GM12801 (cell line): ENCODE data around the gene TFDP1.

ENCODE experiments used
- TF ChIP-seq, protein P1 (sequence below): IDR thresholded peaks from one replicate; pipeline ENCODE4 v1.5.1; 2011; ENCODE audit warnings: control low read depth; ENCODE audit not compliant: insufficient read length; ENCODE audit errors: extremely low read depth

The TFDP1 gene

GRCh38 chr13:113664751-113665596, 80.4 kb downstream of the TFDP1 start:
- TF ChIP-seq, protein P1, sequence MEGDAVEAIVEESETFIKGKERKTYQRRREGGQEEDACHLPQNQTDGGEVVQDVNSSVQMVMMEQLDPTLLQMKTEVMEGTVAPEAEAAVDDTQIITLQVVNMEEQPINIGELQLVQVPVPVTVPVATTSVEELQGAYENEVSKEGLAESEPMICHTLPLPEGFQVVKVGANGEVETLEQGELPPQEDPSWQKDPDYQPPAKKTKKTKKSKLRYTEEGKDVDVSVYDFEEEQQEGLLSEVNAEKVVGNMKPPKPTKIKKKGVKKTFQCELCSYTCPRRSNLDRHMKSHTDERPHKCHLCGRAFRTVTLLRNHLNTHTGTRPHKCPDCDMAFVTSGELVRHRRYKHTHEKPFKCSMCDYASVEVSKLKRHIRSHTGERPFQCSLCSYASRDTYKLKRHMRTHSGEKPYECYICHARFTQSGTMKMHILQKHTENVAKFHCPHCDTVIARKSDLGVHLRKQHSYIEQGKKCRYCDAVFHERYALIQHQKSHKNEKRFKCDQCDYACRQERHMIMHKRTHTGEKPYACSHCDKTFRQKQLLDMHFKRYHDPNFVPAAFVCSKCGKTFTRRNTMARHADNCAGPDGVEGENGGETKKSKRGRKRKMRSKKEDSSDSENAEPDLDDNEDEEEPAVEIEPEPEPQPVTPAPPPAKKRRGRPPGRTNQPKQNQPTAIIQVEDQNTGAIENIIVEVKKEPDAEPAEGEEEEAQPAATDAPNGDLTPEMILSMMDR: no peak

DNA sequence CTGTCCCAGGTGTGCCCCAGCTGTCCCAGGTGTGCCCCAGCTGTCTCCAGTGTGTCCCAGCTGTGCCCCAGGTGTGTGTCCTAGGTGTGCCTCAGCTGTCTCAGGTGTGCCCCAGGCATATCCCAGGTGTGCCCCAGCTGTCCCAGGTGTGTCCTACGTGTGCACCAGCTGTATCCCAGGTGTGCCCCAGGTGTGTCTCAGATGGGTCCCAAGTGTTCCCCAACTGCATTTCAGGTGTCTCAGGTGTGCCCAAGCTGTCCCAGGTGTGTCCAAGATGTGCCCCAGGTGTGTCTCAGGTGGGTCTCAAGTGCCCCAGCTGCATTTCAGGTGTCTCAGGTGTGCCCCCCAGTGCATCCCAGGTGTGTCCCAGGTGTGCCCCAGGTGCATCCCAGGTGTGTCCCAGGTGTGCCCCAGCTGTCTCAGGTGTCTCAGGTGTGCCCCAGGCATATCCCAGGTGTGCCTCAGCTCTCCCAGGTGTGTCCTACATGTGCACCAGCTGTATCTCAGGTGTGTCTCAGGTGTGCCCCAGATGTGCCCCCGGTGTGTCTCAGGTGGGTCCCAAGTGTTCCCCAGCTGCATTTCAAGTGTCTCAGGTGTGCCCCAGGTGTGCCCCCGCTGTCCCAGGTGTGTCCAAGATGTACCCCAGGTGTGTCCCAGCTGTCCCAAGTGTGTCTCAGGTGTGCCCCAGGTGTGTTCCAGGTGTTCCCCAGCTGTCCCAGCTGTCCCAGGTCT, 81.2 kb downstream of the TFDP1 start:
- TF ChIP-seq, protein P1: no peak

- TF ChIP-seq, protein P1: no peak
Measured at GRCh38 chr13:113666329-113666670, 81.7 kb downstream of the TFDP1 start.

DNA sequence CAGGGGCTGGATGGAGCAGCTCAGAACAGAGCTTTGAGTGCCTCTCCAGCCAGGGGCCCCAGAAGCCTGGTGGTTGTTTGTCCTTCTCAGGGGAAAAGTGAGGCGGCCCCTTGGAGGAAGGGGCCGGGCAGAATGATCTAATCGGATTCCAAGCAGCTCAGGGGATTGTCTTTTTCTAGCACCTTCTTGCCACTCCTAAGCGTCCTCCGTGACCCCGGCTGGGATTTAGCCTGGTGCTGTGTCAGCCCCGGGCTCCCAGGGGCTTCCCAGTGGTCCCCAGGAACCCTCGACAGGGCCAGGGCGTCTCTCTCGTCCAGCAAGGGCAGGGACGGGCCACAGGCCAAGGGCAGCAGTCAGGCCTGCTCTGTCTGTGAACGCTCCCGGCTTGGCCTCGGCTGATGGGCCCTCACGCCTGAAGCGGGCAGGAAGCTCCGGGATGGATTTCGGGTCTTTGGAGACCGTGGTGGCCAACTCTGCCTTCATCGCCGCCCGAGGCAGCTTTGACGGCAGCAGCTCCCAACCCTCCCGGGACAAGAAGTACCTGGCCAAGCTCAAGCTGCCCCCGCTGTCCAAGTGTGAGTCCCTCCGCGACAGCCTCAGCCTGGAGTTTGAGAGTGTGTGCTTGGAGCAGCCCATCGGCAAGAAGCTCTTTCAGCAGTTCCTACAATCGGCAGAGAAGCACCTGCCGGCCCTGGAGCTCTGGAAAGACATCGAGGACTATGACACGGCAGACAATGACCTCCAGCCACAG, 82.6 kb downstream of the TFDP1 start, which contains the start of gene GRK1:
GRK1 (plus strand) TSS at position 269 of the 751 bp plus-strand sequence; CDS start at position 437, 168 bp downstream.
- TF ChIP-seq, protein P1: no peak

DNA sequence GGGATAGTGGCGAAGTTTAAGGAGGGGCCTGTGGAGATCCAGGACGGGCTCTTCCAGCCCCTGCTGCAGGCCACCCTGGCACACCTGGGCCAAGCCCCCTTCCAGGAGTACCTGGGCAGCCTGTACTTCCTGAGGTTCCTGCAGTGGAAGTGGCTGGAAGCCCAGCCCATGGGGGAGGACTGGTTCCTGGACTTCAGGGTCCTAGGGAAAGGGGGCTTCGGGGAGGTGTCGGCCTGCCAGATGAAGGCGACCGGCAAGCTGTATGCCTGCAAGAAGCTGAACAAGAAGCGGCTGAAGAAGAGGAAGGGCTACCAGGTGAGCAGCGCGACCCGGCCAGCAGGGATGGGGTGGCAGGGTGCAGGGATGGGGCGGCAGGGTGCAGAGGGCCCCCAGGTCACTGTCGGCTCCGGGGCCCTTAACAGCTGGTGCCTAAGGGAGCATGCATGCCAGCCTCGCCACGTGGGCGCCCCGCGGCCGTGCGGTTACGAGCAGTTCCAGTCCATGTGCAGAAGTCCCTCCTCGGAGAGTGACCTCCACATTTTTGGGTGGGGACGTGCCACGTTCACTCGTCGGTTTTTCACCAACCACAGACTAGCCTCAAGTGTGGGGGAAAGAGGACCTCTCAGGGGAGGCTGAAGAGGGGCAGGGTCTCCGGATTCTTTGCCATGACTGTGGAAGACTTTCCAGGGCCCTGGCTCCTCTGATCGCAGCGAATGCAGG, 83.4 kb downstream of the TFDP1 start:
- TF ChIP-seq, protein P1: no peak

DNA sequence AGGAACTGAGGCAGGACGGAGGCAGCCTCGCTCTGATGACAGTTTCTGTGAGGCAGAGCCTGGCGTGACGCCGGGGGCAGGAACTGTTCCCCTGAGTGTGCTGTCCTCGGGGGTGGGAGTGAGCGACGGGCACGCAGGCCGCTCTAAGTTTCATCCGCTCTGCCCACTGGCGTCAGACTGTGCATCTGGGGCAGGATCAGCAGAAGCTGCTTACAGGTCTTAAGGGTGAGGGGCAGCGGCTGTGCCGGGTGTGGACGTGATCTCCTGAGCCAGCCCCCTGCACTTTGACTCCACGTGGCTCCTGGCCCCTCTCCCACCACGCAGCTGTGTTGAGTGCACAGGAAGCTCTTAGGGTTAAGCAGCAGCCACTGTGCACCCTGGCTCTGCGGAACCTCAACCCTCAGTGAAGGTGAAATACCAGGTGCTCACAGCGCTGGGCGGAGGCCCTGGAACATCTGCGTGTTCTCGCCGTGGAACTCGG, 84.0 kb downstream of the TFDP1 start:
- TF ChIP-seq, protein P1: no peak
